ENCODE results near the gene SLC22A7.
"Not testable (repeated sequence)": the region's sequence is repeated elsewhere in the genome, so short reads cannot be mapped to it uniquely, and the experiment has no call there.

DNA sequence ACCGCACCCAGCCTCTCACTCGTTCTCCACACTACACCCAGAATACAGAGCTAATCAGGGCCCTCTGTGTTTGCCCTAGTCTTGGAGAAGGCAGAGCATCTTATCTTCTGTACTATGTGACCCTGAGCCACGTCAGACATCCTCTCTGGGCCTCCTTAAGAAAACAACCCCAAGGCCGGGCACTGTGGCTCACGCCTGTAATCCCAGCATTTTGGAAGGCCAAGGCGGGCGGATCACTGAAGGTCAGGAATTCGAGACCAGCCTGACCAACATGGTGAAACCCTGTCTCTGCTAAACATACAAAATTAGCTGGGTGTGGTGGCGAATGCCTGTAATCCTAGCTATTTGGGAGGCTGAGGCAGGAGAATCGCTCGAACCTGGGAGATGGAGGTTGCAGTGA, 4.9 kb downstream of the SLC22A7 start:
- TF ChIP-seq CTCF (IDR thresholded peaks at IDR 0.05; ENCODE audit: insufficient read depth, low read length, poor library complexity, severe bottlenecking); EZH2phosphoT487 (conservative IDR thresholded peaks at IDR 0.05; ENCODE audit: low read length): not testable (repeated sequence)
